ENCODE measurements around the gene ZNF608. TPM values are rescaled to one million over a fixed set of nuclear protein-coding genes. Genes with fewer than 3 reads are reported as not detected.

Gene ZNF608
- total RNA-seq, 4 donors from 2014 or later = 16.3 to 34.8 (median 23.7) TPM

GRCh38 chr5:124743602-124744169 is 2.8 kb downstream of the ZNF608 start:
- Histone ChIP-seq H3K4me1 (peaks cover 0 to 59% (median 13%) of the 10 kb centered on the region in 4 donors), H3K4me3 (peak overlapping the region; percentile 40 to 62 (median 58)), H3K9me3 (no peaks in the 10 kb centered on the region), H3K27ac (peak overlapping the region; percentile 87 to 98 (median 89)), H3K27me3 (no peaks in the 10 kb centered on the region), H3K36me3 (no peaks in the 10 kb centered on the region)
- TF ChIP-seq POLR2A (IDR thresholded peaks at IDR 0.05) = no peak
- no peak for TF ChIP-seq EP300 (IDR thresholded peaks at IDR 0.05)
- no peak for TF ChIP-seq CTCF (IDR thresholded peaks at IDR 0.05)
- no peak for DNase-seq (ENCODE audit: low spot score in 2 of 2)
- 10 to 18% methylated on average over 5 of the region's 5 CpGs for WGBS, 2 donors

GRCh38 chr5:124742983-124743601 is 3.3 kb downstream of the ZNF608 start:
- 21 to 22% methylated on average over 8 of the region's 8 CpGs for WGBS, 2 donors
- TF ChIP-seq CTCF (IDR thresholded peaks at IDR 0.05) = no peak
- peak in 1 of 2 donors; percentile 50 for TF ChIP-seq EP300 (IDR thresholded peaks at IDR 0.05)
- TF ChIP-seq POLR2A (IDR thresholded peaks at IDR 0.05) = no peak
- Histone ChIP-seq H3K27me3 (no peaks in the 10 kb centered on the region), H3K9me3 (no peaks in the 10 kb centered on the region), H3K27ac (peak overlapping the region; percentile 87 to 98 (median 89)), H3K4me1 (peaks cover 0 to 65% (median 14%) of the 10 kb centered on the region in 4 donors), H3K36me3 (no peaks in the 10 kb centered on the region), H3K4me3 (peak overlapping the region; percentile 40 to 62 (median 58))
- no peak for DNase-seq (ENCODE audit: low spot score in 2 of 2)

GRCh38 chr5:124742521-124742920 is 3.9 kb downstream of the ZNF608 start:
- peaks cover 0 to 70% (median 14%) of the 10 kb centered on the region in 4 donors for H3K4me1 ChIP-seq
- H3K27ac ChIP-seq = peak overlapping the region in 3 of 4 donors; percentile 87 to 98 (median 91)
- 43 to 44% methylated on average over 4 of the region's 4 CpGs for WGBS, 2 donors
- DNase-seq (ENCODE audit: low spot score in 2 of 2) = no peak
- no peak for TF ChIP-seq CTCF (IDR thresholded peaks at IDR 0.05)
- no peak for TF ChIP-seq POLR2A (IDR thresholded peaks at IDR 0.05)
- no peak for TF ChIP-seq EP300 (IDR thresholded peaks at IDR 0.05)
- H3K27me3 ChIP-seq = no peaks in the 10 kb centered on the region
- H3K9me3 ChIP-seq = no peaks in the 10 kb centered on the region
- H3K36me3 ChIP-seq = no peaks in the 10 kb centered on the region
- H3K4me3 ChIP-seq = peak overlapping the region in 3 of 4 donors; percentile 56 to 62 (median 59)

GRCh38 chr5:124741711-124742496 is 4.5 kb downstream of the ZNF608 start:
- H3K27ac ChIP-seq = peak overlapping the region in 2 of 4 donors; percentile 91 to 98
- WGBS, 2 donors = 28 to 43% methylated on average over 4 of the region's 4 CpGs
- no peaks in the 10 kb centered on the region for H3K36me3 ChIP-seq
- TF ChIP-seq CTCF (IDR thresholded peaks at IDR 0.05) = no peak
- TF ChIP-seq POLR2A (IDR thresholded peaks at IDR 0.05) = no peak
- TF ChIP-seq EP300 (IDR thresholded peaks at IDR 0.05) = peak in 1 of 2 donors; percentile 43
- no peak for DNase-seq (ENCODE audit: low spot score in 2 of 2)
- peaks cover 0 to 73% (median 15%) of the 10 kb centered on the region in 4 donors for H3K4me1 ChIP-seq
- H3K27me3 ChIP-seq = no peaks in the 10 kb centered on the region
- H3K4me3 ChIP-seq = peak overlapping the region in 2 of 4 donors; percentile 59 to 62
- H3K9me3 ChIP-seq = no peaks in the 10 kb centered on the region

All from tibial nerve (tissue), 4 donors.